HepG2 (cell line): ENCODE measurements around the gene DRAM1. TPM values are rescaled to one million over a fixed set of nuclear protein-coding genes. Genes with fewer than 3 reads are reported as not detected.
A peak's percentile ranks its signal among the peaks of the same experiment; 100 is the strongest.

Experiments
- KAT8 ChIP-seq: IDR thresholded peaks from 2 replicates; pipeline ENCODE4 v1.6.1; 2016; ENCODE audit warnings: missing genetic modification reagents, missing compliant biosample characterization
- MBNL3 ChIP-seq: fragments of 250-450 bp; sonication (Bioruptor Pico); conservative IDR thresholded peaks from 2 replicates; pipeline ENCODE4 v1.8.0; 2022; ENCODE audit warnings: mild to moderate bottlenecking, inconsistent platforms
- MIER3 ChIP-seq: IDR thresholded peaks from 2 replicates; pipeline ENCODE4 v1.6.1; 2016; ENCODE audit warnings: missing compliant biosample characterization, borderline replicate concordance
- NR3C1 ChIP-seq: sonication (generic); formaldehyde crosslinking; IDR thresholded peaks from 2 replicates; pipeline ENCODE4 v1.4.0; 2020; ENCODE audit warnings: missing genetic modification reagents
- PHB2 ChIP-seq: fragments of 450-650 bp; IDR thresholded peaks from 2 replicates; pipeline ENCODE4 v1.6.1; 2018; ENCODE audit not compliant: partially characterized antibody
- PRPF4 ChIP-seq: fragments of 200-400 bp; formaldehyde crosslinking; IDR thresholded peaks from 2 replicates; pipeline ENCODE4 v1.6.1; 2016; ENCODE audit warnings: low read length, low read depth; ENCODE audit not compliant: poor library complexity, severe bottlenecking
- RCOR2 ChIP-seq: IDR thresholded peaks from 2 replicates; pipeline ENCODE4 v1.6.1; 2016; ENCODE audit warnings: missing biosample characterization, missing genetic modification reagents
- REL ChIP-seq: sonication (generic); formaldehyde crosslinking; conservative IDR thresholded peaks from 2 replicates; pipeline ENCODE4 v1.8.0; 2022; ENCODE audit warnings: mild to moderate bottlenecking, missing genetic modification reagents, moderate library complexity
- TCF7 ChIP-seq: sonication (generic); IDR thresholded peaks from 2 replicates; pipeline ENCODE4 v1.6.1; 2016; ENCODE audit warnings: antibody characterized with exemption, low read depth
- TOE1 ChIP-seq: sonication (generic); formaldehyde crosslinking; IDR thresholded peaks from 2 replicates; pipeline ENCODE4 v1.4.0; 2020; ENCODE audit warnings: mild to moderate bottlenecking, missing genetic modification reagents
- U2AF2 ChIP-seq: fragments of 200-400 bp; formaldehyde crosslinking; IDR thresholded peaks from 2 replicates; pipeline ENCODE4 v1.6.1; 2017; ENCODE audit warnings: low read depth, mild to moderate bottlenecking, low read length
- WIZ ChIP-seq: sonication (generic); formaldehyde crosslinking; IDR thresholded peaks from 2 replicates; pipeline ENCODE4 v1.5.1; 2020; ENCODE audit warnings: mild to moderate bottlenecking, missing genetic modification reagents
- YEATS2 ChIP-seq: sonication (generic); formaldehyde crosslinking; IDR thresholded peaks from 2 replicates; pipeline ENCODE4 v1.4.0; 2020; ENCODE audit warnings: missing genetic modification reagents, borderline replicate concordance
- ZBTB20 ChIP-seq: sonication (generic); formaldehyde crosslinking; IDR thresholded peaks from 2 replicates; pipeline ENCODE4 v1.8.1; 2023; ENCODE audit warnings: missing genetic modification reagents, low read depth, mild to moderate bottlenecking, borderline replicate concordance
- ZNF282 ChIP-seq: fragments of 450-650 bp; IDR thresholded peaks from 2 replicates; pipeline ENCODE4 v1.6.1; 2018; ENCODE audit not compliant: partially characterized antibody
- ZNF292 ChIP-seq: sonication (generic); formaldehyde crosslinking; IDR thresholded peaks from 2 replicates; pipeline ENCODE4 v1.8.1; 2022; ENCODE audit warnings: mild to moderate bottlenecking, low read depth, missing genetic modification reagents, borderline replicate concordance
- ZNF496 ChIP-seq: sonication (generic); formaldehyde crosslinking; IDR thresholded peaks from 2 replicates; pipeline ENCODE4 v1.8.1; 2023; ENCODE audit warnings: mild to moderate bottlenecking, moderate library complexity, missing genetic modification reagents; ENCODE audit not compliant: insufficient replicate concordance
- ZNF674 ChIP-seq: sonication (generic); formaldehyde crosslinking; IDR thresholded peaks from 2 replicates; pipeline ENCODE4 v1.5.0; 2020; ENCODE audit warnings: low read depth, mild to moderate bottlenecking, missing genetic modification reagents
- polyA plus RNA-seq, 8 experiments: library from polyadenylated mRNA; depleted of rRNA in 3 of 8; stranded (reverse) in 7 of 8; unstranded in 1 of 8; fragments of >200 nt; fragmentation: Illumina TruSeq in 4 of 8; extraction: Trizol in 4 of 8; gene quantifications; 2 replicates each; pipeline versions ENCODE4 v1.2.1 to v1.2.3, GENCODE V29; 2011 to 2016; ENCODE audit warnings: low read depth in 4 of 8, missing spikeins in 1 of 8, mixed read lengths in 1 of 8; ENCODE audit not compliant: insufficient read depth in 1 of 8
- total RNA-seq, 5 experiments: library from RNA; depleted of rRNA; stranded (reverse); fragments of >200 nt; fragmentation: Illumina TruSeq; extraction: Trizol; gene quantifications; 2 replicates each; pipeline ENCODE4 v1.2.3, GENCODE V29; 2016; ENCODE audit warnings: low read depth in 1 of 5
- TF ChIP-seq, protein P1 (sequence below): sonication (generic); formaldehyde crosslinking; conservative IDR thresholded peaks from 2 replicates; pipeline ENCODE4 v1.4.0; 2020; ENCODE audit warnings: missing genetic modification reagents
- TF ChIP-seq, protein P2 (sequence below): sonication (generic); formaldehyde crosslinking; IDR thresholded peaks from 2 replicates; pipeline ENCODE4 v1.4.0; 2020; ENCODE audit warnings: missing genetic modification reagents, borderline replicate concordance
- TF ChIP-seq, protein P3 (sequence below): sonication (generic); formaldehyde crosslinking; IDR thresholded peaks from 2 replicates; pipeline ENCODE4 v1.8.0; 2022; ENCODE audit warnings: mild to moderate bottlenecking, missing genetic modification reagents, borderline replicate concordance

The DRAM1 gene
- total and polyA plus RNA-seq, 2 of the 13 experiments (the other 11 are each of a cell fraction or from before 2014, with no cell fraction given): 20.9 to 32.6 TPM

DNA sequence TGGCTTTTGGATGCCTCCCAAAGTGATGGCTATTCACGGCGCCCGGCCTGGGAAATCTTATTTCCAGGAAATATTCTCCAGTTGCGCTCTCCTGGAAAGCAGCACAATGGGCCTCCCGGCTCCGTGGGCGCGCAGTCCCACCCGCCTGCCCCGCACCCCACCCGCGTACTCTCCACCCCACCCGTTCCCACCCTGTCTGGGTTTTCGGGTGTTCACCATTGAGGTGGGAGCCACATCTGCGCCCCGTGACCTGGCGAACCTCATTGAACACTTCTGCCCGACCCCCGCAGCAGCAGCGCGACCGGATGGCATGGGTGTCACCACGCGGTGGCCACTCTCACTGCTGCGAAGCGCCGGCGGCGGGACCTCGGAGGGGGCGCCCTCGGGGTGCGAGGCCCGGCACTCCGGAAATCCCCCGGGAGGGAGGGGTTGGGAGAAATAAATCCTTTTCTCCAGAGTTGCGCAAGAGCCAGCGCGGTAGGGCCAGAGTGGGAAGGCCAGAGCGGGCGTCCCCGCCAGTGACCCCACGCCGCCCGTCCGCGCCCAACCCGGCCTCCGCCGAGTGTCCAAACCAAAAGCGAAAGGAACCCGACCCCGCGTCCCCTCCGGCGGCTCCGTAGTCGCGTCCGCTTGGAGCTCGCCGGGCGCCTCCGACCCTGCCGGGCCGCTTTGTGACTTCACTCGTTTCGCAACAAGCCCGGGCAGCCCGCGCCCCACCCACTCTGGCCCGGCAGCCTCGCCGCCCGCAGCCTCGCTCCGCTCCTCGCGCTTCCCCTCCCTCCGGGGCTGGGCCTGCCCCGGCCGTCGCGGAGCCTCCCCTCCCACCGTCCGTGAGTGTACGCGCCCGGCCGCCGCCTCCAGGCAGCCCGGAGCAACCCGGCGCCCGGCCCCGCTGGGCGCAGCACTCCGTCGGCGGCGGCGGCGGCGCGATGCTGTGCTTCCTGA is at the start of gene DRAM1 (continued):
- TF ChIP-seq, protein P1, sequence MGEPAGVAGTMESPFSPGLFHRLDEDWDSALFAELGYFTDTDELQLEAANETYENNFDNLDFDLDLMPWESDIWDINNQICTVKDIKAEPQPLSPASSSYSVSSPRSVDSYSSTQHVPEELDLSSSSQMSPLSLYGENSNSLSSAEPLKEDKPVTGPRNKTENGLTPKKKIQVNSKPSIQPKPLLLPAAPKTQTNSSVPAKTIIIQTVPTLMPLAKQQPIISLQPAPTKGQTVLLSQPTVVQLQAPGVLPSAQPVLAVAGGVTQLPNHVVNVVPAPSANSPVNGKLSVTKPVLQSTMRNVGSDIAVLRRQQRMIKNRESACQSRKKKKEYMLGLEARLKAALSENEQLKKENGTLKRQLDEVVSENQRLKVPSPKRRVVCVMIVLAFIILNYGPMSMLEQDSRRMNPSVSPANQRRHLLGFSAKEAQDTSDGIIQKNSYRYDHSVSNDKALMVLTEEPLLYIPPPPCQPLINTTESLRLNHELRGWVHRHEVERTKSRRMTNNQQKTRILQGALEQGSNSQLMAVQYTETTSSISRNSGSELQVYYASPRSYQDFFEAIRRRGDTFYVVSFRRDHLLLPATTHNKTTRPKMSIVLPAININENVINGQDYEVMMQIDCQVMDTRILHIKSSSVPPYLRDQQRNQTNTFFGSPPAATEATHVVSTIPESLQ (CRISPR knock-in tag): no peak
- TF ChIP-seq ZNF292 (CRISPR knock-in tag) (peak; percentile 72; the same call in 1 of the 2 replicates), TOE1 (CRISPR knock-in tag) (peak; percentile 89), PHB2 (no peak), PRPF4 (no peak), KAT8 (CRISPR knock-in tag) (peak; percentile 79; the same call in 1 of the 2 replicates), REL (CRISPR knock-in tag) (no peak), WIZ (CRISPR knock-in tag) (peak; percentile 91; the same call in 1 of the 2 replicates), RCOR2 (CRISPR knock-in tag) (peak; percentile 40; the same call in 1 of the 2 replicates), MIER3 (CRISPR knock-in tag) (no peak), ZNF282 (no peak), ZNF674 (CRISPR knock-in tag) (no peak), ZNF496 (CRISPR knock-in tag) (no peak), U2AF2 (no peak), TCF7 (no peak; the same call in 1 of the 2 replicates), ZBTB20 (CRISPR knock-in tag) (peak; percentile 92; the same call in 1 of the 2 replicates), NR3C1 (CRISPR knock-in tag) (no peak), MBNL3 (CRISPR knock-in tag) (no peak), YEATS2 (CRISPR knock-in tag) (peak; percentile 47; the same call in 1 of the 2 replicates)
- TF ChIP-seq, protein P2, sequence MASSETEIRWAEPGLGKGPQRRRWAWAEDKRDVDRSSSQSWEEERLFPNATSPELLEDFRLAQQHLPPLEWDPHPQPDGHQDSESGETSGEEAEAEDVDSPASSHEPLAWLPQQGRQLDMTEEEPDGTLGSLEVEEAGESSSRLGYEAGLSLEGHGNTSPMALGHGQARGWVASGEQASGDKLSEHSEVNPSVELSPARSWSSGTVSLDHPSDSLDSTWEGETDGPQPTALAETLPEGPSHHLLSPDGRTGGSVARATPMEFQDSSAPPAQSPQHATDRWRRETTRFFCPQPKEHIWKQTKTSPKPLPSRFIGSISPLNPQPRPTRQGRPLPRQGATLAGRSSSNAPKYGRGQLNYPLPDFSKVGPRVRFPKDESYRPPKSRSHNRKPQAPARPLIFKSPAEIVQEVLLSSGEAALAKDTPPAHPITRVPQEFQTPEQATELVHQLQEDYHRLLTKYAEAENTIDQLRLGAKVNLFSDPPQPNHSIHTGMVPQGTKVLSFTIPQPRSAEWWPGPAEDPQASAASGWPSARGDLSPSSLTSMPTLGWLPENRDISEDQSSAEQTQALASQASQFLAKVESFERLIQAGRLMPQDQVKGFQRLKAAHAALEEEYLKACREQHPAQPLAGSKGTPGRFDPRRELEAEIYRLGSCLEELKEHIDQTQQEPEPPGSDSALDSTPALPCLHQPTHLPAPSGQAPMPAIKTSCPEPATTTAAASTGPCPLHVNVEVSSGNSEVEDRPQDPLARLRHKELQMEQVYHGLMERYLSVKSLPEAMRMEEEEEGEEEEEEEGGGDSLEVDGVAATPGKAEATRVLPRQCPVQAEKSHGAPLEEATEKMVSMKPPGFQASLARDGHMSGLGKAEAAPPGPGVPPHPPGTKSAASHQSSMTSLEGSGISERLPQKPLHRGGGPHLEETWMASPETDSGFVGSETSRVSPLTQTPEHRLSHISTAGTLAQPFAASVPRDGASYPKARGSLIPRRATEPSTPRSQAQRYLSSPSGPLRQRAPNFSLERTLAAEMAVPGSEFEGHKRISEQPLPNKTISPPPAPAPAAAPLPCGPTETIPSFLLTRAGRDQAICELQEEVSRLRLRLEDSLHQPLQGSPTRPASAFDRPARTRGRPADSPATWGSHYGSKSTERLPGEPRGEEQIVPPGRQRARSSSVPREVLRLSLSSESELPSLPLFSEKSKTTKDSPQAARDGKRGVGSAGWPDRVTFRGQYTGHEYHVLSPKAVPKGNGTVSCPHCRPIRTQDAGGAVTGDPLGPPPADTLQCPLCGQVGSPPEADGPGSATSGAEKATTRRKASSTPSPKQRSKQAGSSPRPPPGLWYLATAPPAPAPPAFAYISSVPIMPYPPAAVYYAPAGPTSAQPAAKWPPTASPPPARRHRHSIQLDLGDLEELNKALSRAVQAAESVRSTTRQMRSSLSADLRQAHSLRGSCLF (CRISPR knock-in tag): no peak; the same call in 1 of the 2 replicates
- TF ChIP-seq, protein P3, sequence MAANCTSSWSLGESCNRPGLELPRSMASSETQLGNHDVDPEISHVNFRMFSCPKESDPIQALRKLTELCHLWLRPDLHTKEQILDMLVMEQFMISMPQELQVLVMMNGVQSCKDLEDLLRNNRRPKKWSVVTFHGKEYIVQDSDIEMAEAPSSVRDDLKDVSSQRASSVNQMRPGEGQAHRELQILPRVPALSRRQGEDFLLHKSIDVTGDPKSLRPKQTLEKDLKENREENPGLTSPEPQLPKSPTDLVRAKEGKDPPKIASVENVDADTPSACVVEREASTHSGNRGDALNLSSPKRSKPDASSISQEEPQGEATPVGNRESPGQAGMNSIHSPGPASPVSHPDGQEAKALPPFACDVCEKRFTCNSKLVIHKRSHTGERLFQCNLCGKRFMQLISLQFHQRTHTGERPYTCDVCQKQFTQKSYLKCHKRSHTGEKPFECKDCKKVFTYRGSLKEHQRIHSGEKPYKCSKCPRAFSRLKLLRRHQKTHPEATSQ (CRISPR knock-in tag): peak; percentile 56; the same call in 1 of the 2 replicates
